T-helper 17 cell (primary cell): Measurements from ENCODE around the gene SLC16A11. TPM values are rescaled to one million over a fixed set of nuclear protein-coding genes. Genes with fewer than 3 reads are reported as not detected.
"Not testable (repeated sequence)": the region's sequence is repeated elsewhere in the genome, so short reads cannot be mapped to it uniquely, and the experiment has no call there.

Source experiments
- ATAC-seq: fragments of 150-1000 bp; cut with Tn5 transposase; 2 replicates; pipeline ENCODE4 v1.10.0; 2021; ENCODE audit warnings: mild to moderate bottlenecking, moderate library complexity
- DNase-seq, 3 donors: peaks; one replicate each; pipeline versions ENCODE4 v3.0.0 to v3.0.0-alpha.2; 2020 to 2021
- H3K9me3 ChIP-seq: one replicate; pipeline ENCODE4 v1.7.0; 2013; ENCODE audit warnings: low read length, mild to moderate bottlenecking; ENCODE audit not compliant: control insufficient read depth, poor library complexity, severe bottlenecking
- H3K27ac Mint-ChIP-seq: one replicate; pipeline ENCODE4 v1.8.0; 2022; ENCODE audit warnings: mild to moderate bottlenecking, moderate library complexity, mixed read lengths
- H3K27me3 Mint-ChIP-seq: one replicate; pipeline ENCODE4 v1.8.0; 2022; ENCODE audit warnings: mixed read lengths
- H3K36me3 Mint-ChIP-seq: one replicate; pipeline ENCODE4 v1.8.0; 2022; ENCODE audit warnings: low read depth, mixed read lengths
- H3K4me1 Mint-ChIP-seq: one replicate; pipeline ENCODE4 v1.8.0; 2022; ENCODE audit warnings: mild to moderate bottlenecking, mixed read lengths
- H3K4me3 Mint-ChIP-seq: one replicate; pipeline ENCODE4 v1.8.0; 2022; ENCODE audit warnings: mild to moderate bottlenecking, moderate library complexity, mixed read lengths
- total RNA-seq, 4 donors: library from RNA in 2 of 4; stranded (reverse) in 2 of 4; gene quantifications; one replicate each; pipeline ENCODE4 v1.2.3 and lab custom pipeline; 2022 to 2026

SLC16A11 gene, protein sequence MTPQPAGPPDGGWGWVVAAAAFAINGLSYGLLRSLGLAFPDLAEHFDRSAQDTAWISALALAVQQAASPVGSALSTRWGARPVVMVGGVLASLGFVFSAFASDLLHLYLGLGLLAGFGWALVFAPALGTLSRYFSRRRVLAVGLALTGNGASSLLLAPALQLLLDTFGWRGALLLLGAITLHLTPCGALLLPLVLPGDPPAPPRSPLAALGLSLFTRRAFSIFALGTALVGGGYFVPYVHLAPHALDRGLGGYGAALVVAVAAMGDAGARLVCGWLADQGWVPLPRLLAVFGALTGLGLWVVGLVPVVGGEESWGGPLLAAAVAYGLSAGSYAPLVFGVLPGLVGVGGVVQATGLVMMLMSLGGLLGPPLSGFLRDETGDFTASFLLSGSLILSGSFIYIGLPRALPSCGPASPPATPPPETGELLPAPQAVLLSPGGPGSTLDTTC
- under 1 TPM in 1 of 2 donors, not detected in 1; 0.40 TPM for total RNA-seq
- total RNA-seq (lab: John Stamatoyannopoulos, UW) = 0.23 reads per million in 2 donors

DNA sequence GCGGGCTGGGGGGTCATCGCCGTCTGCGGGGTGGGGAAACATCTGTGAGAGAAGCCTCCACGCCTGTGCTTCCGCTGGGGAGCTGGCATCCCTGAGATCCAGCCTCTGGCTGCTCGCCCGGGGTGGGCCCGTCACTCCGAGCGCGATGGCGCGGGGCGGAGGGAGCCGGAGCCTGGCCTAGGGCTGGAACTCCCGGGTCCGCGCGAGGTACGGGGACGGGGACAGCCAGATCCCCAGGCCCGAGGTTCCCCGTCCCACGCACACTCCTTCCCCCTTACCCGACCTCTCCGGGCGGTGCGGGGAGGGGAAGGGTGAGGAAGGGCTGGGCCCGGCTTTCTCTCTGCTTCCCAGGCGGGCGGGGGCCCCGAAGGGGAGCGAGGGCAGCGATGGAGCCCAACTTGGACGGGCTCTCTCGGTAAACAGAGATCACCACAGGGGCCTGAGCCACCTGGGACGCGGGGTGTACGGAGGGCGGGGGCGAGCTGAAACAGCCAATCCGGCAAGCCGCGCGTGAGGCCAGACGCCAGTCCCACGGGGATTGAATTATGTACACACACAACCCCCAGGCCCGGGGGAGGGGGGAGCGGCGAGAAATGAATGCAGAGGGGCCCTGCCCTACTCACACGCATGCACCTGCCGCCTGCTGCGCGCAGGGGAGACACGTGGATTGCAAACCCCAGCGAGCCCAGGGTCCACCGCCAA is at the start of gene SLC16A11:
Gene SLC16A11, minus strand, starts transcription at position 596 of the 702 bp plus-strand sequence. Its CDS starts 579 bp downstream, at position 17.
- peak within 1 kb of the TSS; percentile 86 for H3K4me3 Mint-ChIP-seq
- H3K4me1 Mint-ChIP-seq = peaks cover 35% of the 10 kb centered on the region
- ATAC-seq = no peak
- DNase-seq = no peak
- no peaks in the 10 kb centered on the region for H3K27me3 Mint-ChIP-seq
- H3K27ac Mint-ChIP-seq = peak within 1 kb of the TSS; percentile 78
- H3K36me3 Mint-ChIP-seq = no peaks in the 10 kb centered on the region
- H3K9me3 ChIP-seq = no peaks in the 10 kb centered on the region

- H3K4me1 Mint-ChIP-seq = peaks cover 11% of the 10 kb centered on the region
Measured at GRCh38 chr17:7091311-7092005, 47.6 kb upstream of the SLC16A11 start.

DNA sequence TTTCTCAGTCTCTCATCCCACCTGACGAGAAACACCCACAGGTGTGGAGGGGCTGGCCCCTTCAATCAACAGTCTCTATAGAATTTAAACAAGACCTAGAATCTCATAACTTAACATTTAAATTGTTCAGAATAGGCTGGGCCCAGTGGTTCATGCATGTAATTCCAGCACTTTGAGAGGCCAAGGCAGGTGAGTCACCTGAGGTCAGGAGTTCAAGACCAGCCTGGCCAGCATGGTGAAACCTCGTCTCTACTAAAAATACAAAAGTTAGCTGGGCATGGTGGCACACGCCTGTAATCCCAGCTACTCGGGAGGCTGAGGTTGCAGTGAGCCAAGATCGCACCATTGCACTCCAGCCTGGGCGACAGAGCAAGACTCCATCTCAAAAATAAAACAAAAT is 45.7 kb upstream of the SLC16A11 start:
- DNase-seq, H3K36me3 Mint-ChIP-seq, H3K4me1 Mint-ChIP-seq, H3K4me3 Mint-ChIP-seq, H3K9me3 ChIP-seq, ATAC-seq, H3K27ac Mint-ChIP-seq: not testable (repeated sequence)
- H3K27me3 Mint-ChIP-seq = peaks cover 43% of the 10 kb centered on the region

More at GRCh38 chr17:7091311-7092005, 47.6 kb upstream of the SLC16A11 start:
- H3K27ac Mint-ChIP-seq, ATAC-seq, DNase-seq, H3K4me3 Mint-ChIP-seq, H3K36me3 Mint-ChIP-seq, H3K9me3 ChIP-seq: not testable (repeated sequence)
- peaks cover 54% of the 10 kb centered on the region for H3K27me3 Mint-ChIP-seq

GRCh38 chr17:7088442-7088841 is 44.5 kb upstream of the SLC16A11 start:
- not testable (repeated sequence) for H3K9me3 ChIP-seq, ATAC-seq, H3K27ac Mint-ChIP-seq, DNase-seq, H3K4me3 Mint-ChIP-seq, H3K36me3 Mint-ChIP-seq
- H3K27me3 Mint-ChIP-seq = peaks cover 37% of the 10 kb centered on the region
- H3K4me1 Mint-ChIP-seq = peaks cover 13% of the 10 kb centered on the region

DNA sequence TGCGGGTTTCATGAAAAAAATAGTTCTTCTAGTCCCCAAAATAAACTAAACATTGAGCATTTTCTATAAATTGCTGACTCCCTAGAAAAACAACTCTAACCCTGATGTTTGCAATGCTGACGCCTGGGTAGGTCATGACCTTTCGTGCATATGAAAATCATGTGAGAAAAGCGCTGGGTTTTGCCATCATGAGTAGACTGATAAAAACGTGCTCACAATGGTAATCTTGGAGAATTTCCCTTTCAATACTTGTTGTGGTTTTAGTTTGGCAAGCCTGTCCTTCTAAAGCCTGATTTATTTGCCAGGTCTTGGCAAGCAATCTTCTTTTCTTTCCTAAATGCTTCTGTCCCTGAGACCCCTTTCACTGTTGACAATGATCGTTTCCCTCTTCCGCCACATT is 40.2 kb upstream of the SLC16A11 start:
- Mint-ChIP-seq H3K4me1 (peaks cover 33% of the 10 kb centered on the region), H3K27ac (no peak overlapping the region), H3K36me3 (no peaks in the 10 kb centered on the region), H3K27me3 (peaks cover 23% of the 10 kb centered on the region), H3K4me3 (peak overlapping the region; percentile 52)
- ATAC-seq = no peak
- peaks cover 3% of the 10 kb centered on the region for H3K9me3 ChIP-seq
- no peak for DNase-seq

DNA sequence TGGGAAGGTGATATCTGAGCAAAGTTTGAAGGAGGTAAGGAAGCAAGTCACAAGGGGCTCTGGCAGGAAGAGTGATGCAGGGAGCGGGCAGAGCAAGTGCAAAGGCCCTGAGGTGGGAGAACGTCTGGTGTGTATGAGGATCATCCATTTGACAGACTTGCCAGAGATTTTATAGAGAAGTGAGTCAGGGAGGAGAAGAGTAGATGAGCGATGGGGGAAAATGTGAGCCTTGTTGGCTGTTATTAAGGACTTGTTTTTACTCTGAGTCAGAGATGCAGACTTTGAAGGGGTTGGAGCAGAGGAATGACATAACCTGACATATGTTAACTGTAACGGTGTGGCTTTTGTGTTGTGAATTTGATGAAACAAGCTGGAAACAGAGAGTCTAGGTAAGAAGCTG is 39.7 kb upstream of the SLC16A11 start:
- Mint-ChIP-seq H3K27ac (no peak overlapping the region), H3K36me3 (peaks cover 4% of the 10 kb centered on the region), H3K4me1 (peaks cover 36% of the 10 kb centered on the region), H3K27me3 (peaks cover 19% of the 10 kb centered on the region), H3K4me3 (peak overlapping the region; percentile 16)
- H3K9me3 ChIP-seq = peaks cover 3% of the 10 kb centered on the region
- ATAC-seq (no peak), DNase-seq (no peak)

- ATAC-seq = peak; percentile 74
- H3K4me1 Mint-ChIP-seq = peaks cover 40% of the 10 kb centered on the region
- H3K36me3 Mint-ChIP-seq = peaks cover 4% of the 10 kb centered on the region
- H3K27me3 Mint-ChIP-seq = peaks cover 9% of the 10 kb centered on the region
- peaks cover 3% of the 10 kb centered on the region for H3K9me3 ChIP-seq
- H3K4me3 Mint-ChIP-seq = peak overlapping the region; percentile 61
- H3K27ac Mint-ChIP-seq = no peak overlapping the region
- no peak for DNase-seq
Measured at GRCh38 chr17:7081341-7082062, 37.6 kb upstream of the SLC16A11 start.

GRCh38 chr17:7080456-7081041 is 36.7 kb upstream of the SLC16A11 start:
- DNase-seq = no peak
- H3K4me1 Mint-ChIP-seq = peaks cover 37% of the 10 kb centered on the region
- peaks cover 3% of the 10 kb centered on the region for H3K9me3 ChIP-seq
- no peak for ATAC-seq
- peaks cover 5% of the 10 kb centered on the region for H3K27me3 Mint-ChIP-seq
- peaks cover 4% of the 10 kb centered on the region for H3K36me3 Mint-ChIP-seq
- no peak overlapping the region for H3K27ac Mint-ChIP-seq
- H3K4me3 Mint-ChIP-seq = no peak overlapping the region

DNA sequence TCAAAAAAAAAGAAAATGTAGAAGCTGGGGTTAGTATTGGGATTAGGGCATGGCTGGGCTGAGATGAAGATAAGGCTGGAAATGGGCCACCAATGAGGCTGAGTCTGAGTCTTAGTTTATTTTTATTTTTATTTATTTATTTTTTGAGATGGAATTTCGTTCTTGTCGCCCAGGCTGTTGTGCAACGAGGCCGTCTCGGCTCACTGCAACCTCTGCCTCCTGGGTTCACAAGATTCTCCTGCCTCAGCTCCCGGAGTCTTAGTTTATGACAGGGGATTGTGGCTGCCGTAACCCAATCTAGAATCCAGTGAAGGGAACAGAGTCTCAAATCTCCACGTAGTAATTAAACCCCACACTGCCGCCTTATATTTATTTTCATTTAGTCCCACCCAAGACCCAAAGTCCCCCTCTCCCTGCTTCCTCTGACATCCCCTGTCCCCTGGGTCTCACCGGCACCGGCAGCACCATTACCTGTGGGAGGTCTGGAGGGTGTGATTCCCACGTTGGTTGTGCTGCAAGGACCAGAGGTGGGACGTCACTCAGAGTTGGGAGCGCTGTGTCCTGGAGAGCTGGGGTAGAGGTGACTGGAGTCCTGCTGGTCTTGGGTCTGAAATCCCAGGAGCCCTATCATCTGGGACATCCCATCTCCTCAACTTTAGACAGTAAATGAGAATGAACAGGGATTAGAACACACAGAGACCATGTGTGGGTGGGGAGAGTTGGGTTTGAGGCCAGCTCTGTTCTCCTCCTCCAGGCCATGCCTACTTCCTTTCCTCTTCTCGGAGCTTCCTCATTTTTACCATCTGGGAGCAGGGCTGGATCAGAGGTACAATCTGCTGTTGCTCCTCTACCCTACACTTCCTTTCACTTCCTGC is 35.9 kb upstream of the SLC16A11 start, which contains the start of gene CLEC10A:
Gene CLEC10A, minus strand, starts transcription at position 671 of the 875 bp plus-strand sequence. CDS start 1,439 bp downstream, outside the sequence.
- ATAC-seq (no peak), DNase-seq (no peak)
- Mint-ChIP-seq H3K4me3 (no peak within 1 kb of the TSS), H3K36me3 (peaks cover 4% of the 10 kb centered on the region), H3K4me1 (peaks cover 37% of the 10 kb centered on the region), H3K27ac (no peak within 1 kb of the TSS), H3K27me3 (peaks cover 5% of the 10 kb centered on the region)
- peaks cover 3% of the 10 kb centered on the region for H3K9me3 ChIP-seq

DNA sequence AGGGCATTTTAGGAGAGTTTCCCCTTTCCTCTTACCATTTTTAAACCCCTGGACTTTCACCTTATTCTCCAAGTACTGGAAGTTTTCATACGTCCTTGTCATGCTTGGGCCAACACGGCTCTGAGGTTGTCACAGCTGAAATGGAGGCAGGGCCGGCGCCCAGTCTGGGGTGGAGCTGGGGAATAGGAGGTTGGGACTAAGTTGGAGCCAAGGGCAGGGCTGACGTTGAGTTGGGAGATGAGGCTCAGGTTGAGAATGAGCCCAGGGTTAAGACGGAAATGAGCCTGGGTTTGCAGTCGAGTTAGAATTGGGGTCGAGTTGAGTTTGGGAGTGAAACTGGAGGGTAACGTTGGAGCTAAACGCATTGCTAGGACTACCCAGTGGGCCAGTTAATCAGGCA is 34.8 kb upstream of the SLC16A11 start:
- no peaks in the 10 kb centered on the region for H3K27me3 Mint-ChIP-seq
- no peak overlapping the region for H3K27ac Mint-ChIP-seq
- ATAC-seq = no peak
- H3K4me3 Mint-ChIP-seq = no peak overlapping the region
- DNase-seq = no peak
- H3K4me1 Mint-ChIP-seq = peaks cover 32% of the 10 kb centered on the region
- peaks cover 3% of the 10 kb centered on the region for H3K9me3 ChIP-seq
- peaks cover 4% of the 10 kb centered on the region for H3K36me3 Mint-ChIP-seq

DNA sequence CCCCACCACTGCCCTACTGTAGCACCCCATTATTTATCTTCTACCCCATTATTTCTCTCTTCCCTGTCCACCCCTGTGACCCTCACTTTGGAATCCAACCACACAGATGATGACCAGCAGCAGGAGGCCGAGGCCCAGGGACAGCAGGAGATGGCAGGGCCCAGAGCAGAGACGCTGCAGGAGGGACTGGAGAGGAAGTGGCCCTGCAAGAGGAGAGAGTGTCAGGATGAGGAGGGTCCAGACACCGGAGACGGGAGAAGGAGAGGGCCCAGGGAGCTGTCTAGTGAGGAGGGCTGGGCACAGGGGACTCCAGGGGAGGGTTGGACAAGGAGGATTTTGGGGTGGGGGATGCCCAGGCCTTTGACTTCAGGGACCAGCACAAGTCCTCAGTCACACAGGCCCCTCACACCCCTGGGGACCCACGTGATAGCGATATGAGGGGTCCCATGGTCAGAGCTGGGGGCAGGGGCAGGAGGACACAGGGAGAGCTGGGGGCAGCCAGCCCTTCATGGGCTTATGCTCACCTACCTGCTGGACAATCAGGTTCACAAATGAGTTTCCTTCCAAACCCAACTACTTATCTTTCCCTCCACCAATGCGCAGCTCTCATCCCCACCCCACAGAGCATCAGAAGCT is 34.1 kb upstream of the SLC16A11 start:
- Mint-ChIP-seq H3K4me1 (peaks cover 27% of the 10 kb centered on the region), H3K4me3 (no peak overlapping the region), H3K27ac (no peak overlapping the region), H3K36me3 (peaks cover 4% of the 10 kb centered on the region), H3K27me3 (no peaks in the 10 kb centered on the region)
- DNase-seq (no peak), ATAC-seq (no peak)
- peaks cover 3% of the 10 kb centered on the region for H3K9me3 ChIP-seq
